ENCODE data around the gene JADE1.
A peak's percentile ranks its signal among the peaks of the same experiment; 100 is the strongest.

JADE1 gene

DNA sequence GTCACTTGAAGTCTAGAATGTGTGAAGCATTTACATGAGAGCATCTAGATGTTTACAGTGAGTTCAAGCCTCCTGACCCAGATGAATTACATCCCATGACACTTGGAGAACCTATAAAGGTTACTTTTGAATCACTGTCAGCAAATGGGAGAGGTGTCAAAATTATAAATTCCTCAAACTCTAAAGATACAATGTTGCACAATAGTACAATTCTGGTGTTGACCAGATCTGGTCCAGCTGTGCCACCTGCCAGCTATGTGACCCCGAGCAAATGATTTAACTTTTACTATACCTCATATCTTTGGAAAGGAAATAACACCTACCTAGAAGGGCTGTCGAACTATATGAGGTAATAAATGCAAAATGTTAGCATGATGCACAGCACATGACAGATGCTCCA lies 69.8 kb downstream of the JADE1 start:
- no peak for DNase-seq

DNA sequence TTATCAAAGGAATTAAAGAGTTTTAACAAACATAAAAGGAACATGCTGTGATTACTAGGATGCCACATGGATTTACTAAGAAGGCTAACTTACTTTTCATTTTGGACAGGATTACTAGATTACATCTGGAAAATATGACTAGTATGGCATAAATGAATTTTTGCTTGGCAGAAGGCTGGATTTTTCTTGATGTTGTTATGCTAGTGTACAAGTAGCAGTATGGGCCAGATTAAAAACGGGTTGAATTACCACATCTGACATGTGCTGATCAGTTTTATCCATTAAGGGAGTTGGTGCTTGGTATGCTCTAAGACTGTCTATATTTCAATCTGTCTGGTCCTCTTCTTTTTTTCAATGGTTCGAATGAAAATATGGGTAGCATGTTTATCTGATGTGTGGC lies 70.5 kb downstream of the JADE1 start:
- DNase-seq: no peak

DNA sequence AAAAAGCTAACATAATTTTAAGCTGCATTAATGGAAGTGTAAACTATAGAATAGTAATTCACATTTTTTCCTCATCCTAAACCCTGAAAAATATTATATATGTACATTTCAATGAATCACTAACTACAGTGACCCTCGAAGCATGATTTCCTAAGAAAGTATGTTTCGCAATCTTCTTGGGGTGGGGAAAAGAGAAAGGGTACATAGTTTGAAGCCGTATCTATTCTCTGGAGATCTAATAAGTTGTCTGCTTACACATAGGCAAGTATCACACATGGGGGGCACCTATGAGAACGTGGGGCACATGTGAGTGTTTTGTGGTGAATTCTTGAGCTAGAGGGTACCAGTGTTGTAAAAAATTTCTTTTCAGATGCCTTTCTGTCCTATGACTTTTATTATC lies 71.2 kb downstream of the JADE1 start:
- DNase-seq: no peak

DNA sequence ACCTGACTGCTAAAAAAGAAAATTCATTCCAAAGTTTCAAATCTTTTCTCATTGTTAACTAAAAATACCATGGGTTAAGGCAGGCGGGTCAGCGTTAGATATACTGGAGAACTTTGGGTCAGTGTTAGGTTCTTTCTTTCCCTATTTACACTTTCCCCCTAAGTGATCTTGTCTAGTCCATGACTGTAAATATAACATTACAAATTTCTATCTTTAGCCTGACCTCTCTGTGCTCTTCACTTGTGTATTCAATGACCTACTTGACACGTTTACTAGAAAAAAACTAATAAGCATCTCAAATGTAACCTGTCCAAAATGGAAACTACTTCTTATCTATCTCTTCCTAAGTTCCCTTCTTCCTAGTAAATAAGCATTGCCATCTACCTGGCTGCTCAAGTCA lies 95.3 kb downstream of the JADE1 start:
- DNase-seq: no peak

DNA sequence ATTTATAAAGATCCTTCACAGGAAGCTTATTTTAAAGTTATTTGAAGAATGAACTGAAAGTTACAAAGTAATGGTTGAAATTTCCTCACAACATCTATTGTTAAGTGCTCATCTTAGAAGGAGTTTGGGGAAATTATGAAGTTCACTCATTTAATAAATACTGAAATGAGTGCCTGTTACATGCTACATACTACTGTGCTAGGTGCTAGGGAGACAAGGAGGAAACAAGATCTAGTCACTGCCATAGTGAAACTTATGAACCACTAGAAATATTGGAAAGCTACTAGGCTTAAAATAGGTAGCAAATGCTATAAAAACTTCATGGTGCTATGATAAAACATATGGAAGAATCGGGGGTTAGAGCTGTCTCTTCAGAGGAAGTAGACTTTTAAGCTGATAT lies 97.1 kb downstream of the JADE1 start:
- DNase-seq: no peak

DNA sequence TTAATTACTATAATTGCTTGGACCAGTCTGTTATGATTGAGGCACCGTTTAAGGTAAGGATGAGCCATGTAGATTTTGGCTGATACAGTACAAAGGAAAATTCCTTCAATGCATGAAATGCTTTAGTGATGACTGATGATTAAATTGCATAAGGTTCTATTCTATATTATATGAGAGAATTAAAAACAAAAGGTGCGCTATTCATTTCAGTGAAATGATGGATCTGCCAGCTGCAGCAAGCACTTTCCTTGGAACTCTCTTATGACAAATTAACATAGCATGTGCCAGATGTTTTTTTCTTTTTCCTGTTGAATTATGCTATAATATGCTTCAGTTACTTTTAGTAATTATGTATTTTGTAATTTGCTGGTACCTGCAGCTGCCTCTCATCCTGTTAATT lies 98.5 kb downstream of the JADE1 start:
- no peak for DNase-seq

DNA sequence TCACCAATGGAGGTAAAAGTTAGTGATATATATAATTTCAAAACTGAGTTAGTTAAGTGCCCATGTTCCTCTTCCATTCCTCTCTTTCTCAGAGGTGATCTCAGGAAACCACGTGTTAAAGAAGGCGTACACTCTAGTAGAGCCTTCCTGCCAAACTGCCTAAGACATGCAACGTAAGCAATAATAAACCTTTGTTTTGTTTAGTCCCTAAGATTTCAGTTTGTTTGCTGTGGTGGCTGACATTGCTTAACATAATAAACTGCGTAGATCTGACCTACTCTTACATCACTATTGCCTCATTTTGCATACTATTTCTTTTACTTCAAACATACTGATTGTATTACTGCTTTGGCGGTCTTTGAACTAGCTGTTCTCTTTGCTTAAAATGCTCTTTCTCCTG lies 99.2 kb downstream of the JADE1 start:
- no peak for DNase-seq

DNA sequence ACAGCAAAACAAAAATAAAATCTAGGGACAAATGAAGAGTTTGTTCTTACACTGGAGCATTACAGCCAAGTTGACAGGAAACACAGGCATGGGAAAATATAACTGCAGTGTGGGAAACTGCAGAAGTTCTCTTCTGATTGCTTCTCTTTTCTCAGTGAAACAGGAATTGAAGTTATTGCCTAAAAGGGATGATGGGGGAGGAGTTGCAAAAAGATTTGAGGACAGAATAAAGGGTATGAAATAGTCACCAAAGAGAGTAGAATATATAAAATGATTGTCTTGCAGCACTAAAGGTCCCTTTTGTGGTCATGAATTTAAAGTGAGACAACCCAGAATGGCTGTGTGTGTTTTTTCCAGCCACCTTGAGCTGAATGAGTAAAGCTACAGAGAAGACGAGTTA lies 103.7 kb downstream of the JADE1 start:
- no peak for DNase-seq

DNA sequence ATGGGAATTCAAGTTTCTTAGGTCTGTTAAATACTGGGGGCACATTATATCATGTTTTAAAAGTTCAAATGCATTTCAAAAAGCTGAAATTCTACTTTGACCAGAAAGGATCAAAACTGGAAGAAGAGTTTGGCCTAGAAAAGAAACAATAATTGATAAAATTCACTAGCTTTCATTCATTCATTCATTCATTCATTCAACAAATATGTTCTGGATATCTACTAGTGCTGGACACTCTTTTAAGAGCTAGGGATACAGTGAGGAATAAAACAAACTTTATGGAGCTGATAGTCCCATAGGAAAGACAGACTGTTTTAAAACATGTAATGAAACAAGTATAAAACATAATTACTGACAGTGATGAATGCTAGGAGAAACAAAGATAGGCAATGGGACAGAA lies 106.0 kb downstream of the JADE1 start:
- no peak for DNase-seq

DNA sequence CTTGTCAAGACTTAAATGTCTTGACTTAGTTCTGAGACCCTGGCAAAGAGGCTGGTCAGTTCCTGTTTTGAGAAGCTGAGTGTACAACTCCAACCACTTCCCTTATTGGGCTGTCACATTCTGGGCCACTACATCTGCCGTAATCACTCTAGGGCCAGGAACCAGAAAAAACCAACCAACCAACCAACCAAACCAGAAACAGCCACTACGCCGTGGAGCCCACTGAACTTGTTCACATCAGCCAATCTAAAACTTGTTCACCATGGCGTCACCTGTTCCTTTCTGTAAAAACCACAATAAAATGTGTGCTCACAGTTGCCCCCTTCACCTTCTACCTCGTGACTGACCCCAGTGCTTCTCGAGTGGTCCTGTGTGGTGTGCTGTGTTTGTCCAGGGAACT lies 107.3 kb downstream of the JADE1 start:
- peak; percentile 33 to 69 for DNase-seq

DNA sequence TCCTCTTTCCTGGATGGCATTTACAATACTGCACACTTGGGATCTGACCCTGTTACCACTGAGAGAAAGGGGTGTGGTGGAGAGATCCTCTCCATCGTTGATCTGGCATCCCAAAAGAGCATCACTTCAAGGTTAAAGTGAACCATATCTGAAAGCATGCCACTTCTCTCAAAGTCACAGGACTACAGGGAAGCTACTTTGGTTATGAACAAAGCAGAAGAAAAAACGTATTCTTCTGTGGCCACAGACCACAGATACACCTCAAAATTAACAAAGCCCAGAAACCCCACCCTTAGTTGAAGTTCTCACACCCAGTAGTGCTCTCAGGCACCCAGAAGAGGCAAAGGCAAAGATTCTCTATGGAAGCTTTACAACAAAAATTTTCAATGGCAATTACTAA lies 108.3 kb downstream of the JADE1 start:
- DNase-seq: peak in 1 of 2 donors; percentile 31

DNA sequence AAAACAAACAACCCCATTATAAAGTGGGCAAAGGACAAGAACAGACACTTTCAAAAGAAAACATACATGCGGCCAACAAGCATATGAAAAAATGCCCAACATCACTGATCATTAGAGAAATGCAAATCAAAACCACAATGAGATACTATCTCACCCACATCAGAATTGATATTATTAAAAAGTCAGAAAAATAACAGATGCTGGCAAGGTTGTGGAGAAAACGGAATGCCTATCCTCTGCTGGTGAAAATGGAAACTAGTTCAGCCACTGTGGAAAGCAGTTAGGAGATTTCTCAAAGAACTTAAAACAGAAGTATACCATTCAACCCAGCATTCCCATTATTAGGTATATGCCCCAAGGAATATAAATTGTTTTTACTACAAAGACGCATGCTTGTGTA lies 112.5 kb downstream of the JADE1 start:
- DNase-seq: no peak

All from CD4-positive, alpha-beta T cell treated with Interleukin-4 for 1 hour (primary cell).